GM18861 (cell line): ENCODE data around the gene ATP6V1B1.

ENCODE experiments used
- ATAC-seq: cut with Tn5 transposase; IDR thresholded peaks from one replicate; pipeline ENCODE4 v1.9.1; 2021; ENCODE audit not compliant: unreplicated experiment

ATP6V1B1 gene

GRCh38 chr2:70964596-70965386, 29.1 kb downstream of the ATP6V1B1 start:
- ATAC-seq = peak; percentile 73

GRCh38 chr2:70965506-70965905, 29.8 kb downstream of the ATP6V1B1 start:
- ATAC-seq = no peak

GRCh38 chr2:70966681-70967080, 31.0 kb downstream of the ATP6V1B1 start:
- ATAC-seq = no peak

- ATAC-seq = no peak
These were observed 31.5 kb downstream of the ATP6V1B1 start for GRCh38 chr2:70967189-70967588.

- ATAC-seq = no peak
These were observed 38.9 kb downstream of the ATP6V1B1 start for GRCh38 chr2:70974592-70974991.

- no peak for ATAC-seq
These were observed 39.5 kb downstream of the ATP6V1B1 start for GRCh38 chr2:70975237-70975636.

GRCh38 chr2:70977605-70978205, 42.0 kb downstream of the ATP6V1B1 start:
- no peak for ATAC-seq

- ATAC-seq = no peak
These were observed 42.9 kb downstream of the ATP6V1B1 start, which contains the start of gene ANKRD53 for GRCh38 chr2:70978341-70979179. Gene ANKRD53 (plus strand): TSS chr2:70978630. CDS start chr2:70978646, 16 bp downstream.

GRCh38 chr2:70979180-70979488, 43.4 kb downstream of the ATP6V1B1 start:
- no peak for ATAC-seq

- no peak for ATAC-seq
These were observed 43.9 kb downstream of the ATP6V1B1 start for GRCh38 chr2:70979626-70980025.

- no peak for ATAC-seq
These were observed 45.7 kb downstream of the ATP6V1B1 start for GRCh38 chr2:70981421-70981820.

- no peak for ATAC-seq
These were observed 46.4 kb downstream of the ATP6V1B1 start for GRCh38 chr2:70981866-70982810.

GRCh38 chr2:70982971-70983370, 47.3 kb downstream of the ATP6V1B1 start:
- ATAC-seq = no peak

- ATAC-seq = no peak
These were observed 48.0 kb downstream of the ATP6V1B1 start for GRCh38 chr2:70983506-70984227.

- no peak for ATAC-seq
These were observed 48.5 kb downstream of the ATP6V1B1 start for GRCh38 chr2:70984228-70984575.

GRCh38 chr2:70984576-70985282, 49.0 kb downstream of the ATP6V1B1 start:
- peak; percentile 94 for ATAC-seq

GRCh38 chr2:70985283-70985688, 49.6 kb downstream of the ATP6V1B1 start:
- ATAC-seq = no peak

GRCh38 chr2:70985956-70986355, 50.3 kb downstream of the ATP6V1B1 start:
- ATAC-seq = no peak

GRCh38 chr2:70986499-70987189, 50.9 kb downstream of the ATP6V1B1 start:
- no peak for ATAC-seq
